GM10847 (cell line): ENCODE measurements around the gene IL17RC.

Experiments
- POLR2A ChIP-seq: IDR thresholded peaks from 2 replicates; pipeline ENCODE4 v1.6.1; 2011; ENCODE audit not compliant: insufficient read length; ENCODE audit errors: extremely low read depth

Gene IL17RC

GRCh38 chr3:9890249-9891071 lies 26.4 kb upstream of the IL17RC start, which contains the start of gene JAGN1:
Gene JAGN1, plus strand, starts transcription at chr3:9890610. Its CDS starts 113 bp downstream, at chr3:9890723.
- TF ChIP-seq POLR2A: peak; percentile 89

GRCh38 chr3:9891072-9891622 lies 25.8 kb upstream of the IL17RC start:
- no peak for TF ChIP-seq POLR2A

- TF ChIP-seq POLR2A: no peak
Measured at GRCh38 chr3:9893739-9894138, 23.2 kb upstream of the IL17RC start.

- no peak for TF ChIP-seq POLR2A
Measured at GRCh38 chr3:9897408-9898372, 19.2 kb upstream of the IL17RC start.

GRCh38 chr3:9898467-9899241 lies 18.2 kb upstream of the IL17RC start:
- TF ChIP-seq POLR2A: no peak

- TF ChIP-seq POLR2A: no peak
Measured at GRCh38 chr3:9899289-9899791, 17.6 kb upstream of the IL17RC start.

GRCh38 chr3:9901967-9902366 lies 14.9 kb upstream of the IL17RC start:
- no peak for TF ChIP-seq POLR2A

GRCh38 chr3:9902372-9903237 lies 14.3 kb upstream of the IL17RC start, which contains the start of gene IL17RE:
Gene IL17RE, plus strand, starts transcription at chr3:9902848. Its CDS starts 85 bp downstream, at chr3:9902933.
- TF ChIP-seq POLR2A: no peak

- no peak for TF ChIP-seq POLR2A
Measured at GRCh38 chr3:9903238-9903624, 13.7 kb upstream of the IL17RC start.

- TF ChIP-seq POLR2A: no peak
Measured at GRCh38 chr3:9903904-9904303, 13.0 kb upstream of the IL17RC start.

- no peak for TF ChIP-seq POLR2A
Measured at GRCh38 chr3:9906480-9906879, 10.4 kb upstream of the IL17RC start.

GRCh38 chr3:9908286-9908685 lies 8.6 kb upstream of the IL17RC start:
- no peak for TF ChIP-seq POLR2A

GRCh38 chr3:9909221-9910013 lies 7.5 kb upstream of the IL17RC start:
- no peak for TF ChIP-seq POLR2A
